GM21367 (cell line): Measurements from ENCODE around the gene XRCC1.
"Not testable (repeated sequence)": the region's sequence is repeated elsewhere in the genome, so short reads cannot be mapped to it uniquely, and the experiment has no call there.

Experiments used
- ATAC-seq: cut with Tn5 transposase; IDR thresholded peaks from one replicate; pipeline ENCODE4 v1.9.1; 2021; ENCODE audit not compliant: unreplicated experiment

Gene XRCC1

GRCh38 chr19:43575156-43575950 lies at the start of gene XRCC1, which contains the start of gene PINLYP:
Gene XRCC1 (minus strand): TSS chr19:43575527. CDS start chr19:43575458, 69 bp downstream.
Gene PINLYP (plus strand): TSS chr19:43575801. CDS start chr19:43577192, 1,391 bp downstream.
- ATAC-seq: peak; percentile 89

GRCh38 chr19:43624933-43625332 lies 49.6 kb upstream of the XRCC1 start:
- ATAC-seq: no peak

GRCh38 chr19:43623889-43624670 lies 48.8 kb upstream of the XRCC1 start:
- no peak for ATAC-seq

GRCh38 chr19:43622956-43623355 lies 47.6 kb upstream of the XRCC1 start:
- ATAC-seq: no peak

- no peak for ATAC-seq
Observed at GRCh38 chr19:43622070-43622469, 46.7 kb upstream of the XRCC1 start.

- ATAC-seq: no peak
Observed at GRCh38 chr19:43620061-43621001, 45.0 kb upstream of the XRCC1 start.

- ATAC-seq: peak; percentile 52
Observed at GRCh38 chr19:43619262-43620060, 44.1 kb upstream of the XRCC1 start, which contains the start of gene ZNF428. Gene ZNF428 (minus strand): TSS chr19:43619629. CDS start chr19:43614304, 5,325 bp downstream.

- peak; percentile 21 for ATAC-seq
Observed at GRCh38 chr19:43618921-43619261, 43.6 kb upstream of the XRCC1 start.

- no peak for ATAC-seq
Observed at GRCh38 chr19:43616954-43617353, 41.6 kb upstream of the XRCC1 start.

- ATAC-seq: no peak
Observed at GRCh38 chr19:43616306-43616705, 41.0 kb upstream of the XRCC1 start.

GRCh38 chr19:43612374-43612773 lies 37.0 kb upstream of the XRCC1 start:
- no peak for ATAC-seq

GRCh38 chr19:43611788-43612187 lies 36.5 kb upstream of the XRCC1 start, which contains the start of gene SRRM5:
Gene SRRM5 (plus strand): TSS chr19:43612088. CDS start chr19:43612122, 34 bp downstream.
- no peak for ATAC-seq

- ATAC-seq: no peak
Observed at GRCh38 chr19:43610493-43610892, 35.2 kb upstream of the XRCC1 start.

- ATAC-seq: no peak
Observed at GRCh38 chr19:43609872-43610271, 34.5 kb upstream of the XRCC1 start.

- no peak for ATAC-seq
Observed at GRCh38 chr19:43607238-43608205, 32.2 kb upstream of the XRCC1 start.

- ATAC-seq: no peak
Observed at GRCh38 chr19:43606569-43607229, 31.4 kb upstream of the XRCC1 start.

GRCh38 chr19:43605875-43606568 lies 30.7 kb upstream of the XRCC1 start:
- no peak for ATAC-seq

GRCh38 chr19:43600326-43600725 lies 25.0 kb upstream of the XRCC1 start:
- ATAC-seq: not testable (repeated sequence)
